Measurements from ENCODE around the gene FBN2.

Gene FBN2

DNA sequence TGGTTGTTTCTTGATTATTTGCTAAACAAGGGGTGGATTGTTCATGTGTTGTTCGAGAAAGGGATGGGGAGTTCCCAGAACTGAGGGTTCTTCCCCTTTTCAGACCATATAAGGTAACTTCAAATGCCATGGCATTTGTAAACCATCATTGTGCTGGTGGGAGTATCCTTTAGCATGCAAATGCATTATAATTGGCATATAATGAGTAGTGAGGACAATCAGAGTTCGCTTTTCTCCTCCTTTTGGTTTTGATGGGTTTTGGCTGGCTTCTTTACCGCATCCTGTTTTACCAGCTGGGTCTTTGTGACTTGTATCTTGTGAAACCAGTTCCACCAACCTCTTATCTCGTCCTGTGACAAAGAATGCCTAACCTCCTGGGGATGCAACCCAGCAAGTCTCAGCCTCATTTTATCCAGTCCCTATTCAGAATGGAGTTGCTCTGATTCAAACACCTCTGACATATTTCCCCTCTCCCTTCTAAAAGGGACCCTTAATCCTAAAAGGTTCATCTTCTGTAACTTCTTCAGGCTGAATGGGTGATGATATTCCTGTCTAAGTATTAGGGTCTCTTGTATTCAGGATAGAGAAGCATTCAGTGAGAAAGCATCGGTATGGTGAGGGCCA lies 8.7 kb upstream of the FBN2 start:
- H3K36me3 ChIP-seq (ENCODE audit: insufficient read depth, low read length): no peaks in the 10 kb centered on the region
- H3K9ac ChIP-seq (ENCODE audit: low read depth, low read length): no peak overlapping the region
- H3K27me3 ChIP-seq (ENCODE audit: insufficient read depth, low read length, poor library complexity): no peaks in the 10 kb centered on the region
- no peaks in the 10 kb centered on the region for H4K20me1 ChIP-seq (ENCODE audit: insufficient read depth, low read length)
- no peaks in the 10 kb centered on the region for H3K4me1 ChIP-seq (ENCODE audit: insufficient read depth, low read length)
- H3K4me2 ChIP-seq (ENCODE audit: insufficient read depth, low read length): no peak overlapping the region
- H2AFZ ChIP-seq (ENCODE audit: low read depth, low read length): no peak overlapping the region
- TF ChIP-seq, protein P1, sequence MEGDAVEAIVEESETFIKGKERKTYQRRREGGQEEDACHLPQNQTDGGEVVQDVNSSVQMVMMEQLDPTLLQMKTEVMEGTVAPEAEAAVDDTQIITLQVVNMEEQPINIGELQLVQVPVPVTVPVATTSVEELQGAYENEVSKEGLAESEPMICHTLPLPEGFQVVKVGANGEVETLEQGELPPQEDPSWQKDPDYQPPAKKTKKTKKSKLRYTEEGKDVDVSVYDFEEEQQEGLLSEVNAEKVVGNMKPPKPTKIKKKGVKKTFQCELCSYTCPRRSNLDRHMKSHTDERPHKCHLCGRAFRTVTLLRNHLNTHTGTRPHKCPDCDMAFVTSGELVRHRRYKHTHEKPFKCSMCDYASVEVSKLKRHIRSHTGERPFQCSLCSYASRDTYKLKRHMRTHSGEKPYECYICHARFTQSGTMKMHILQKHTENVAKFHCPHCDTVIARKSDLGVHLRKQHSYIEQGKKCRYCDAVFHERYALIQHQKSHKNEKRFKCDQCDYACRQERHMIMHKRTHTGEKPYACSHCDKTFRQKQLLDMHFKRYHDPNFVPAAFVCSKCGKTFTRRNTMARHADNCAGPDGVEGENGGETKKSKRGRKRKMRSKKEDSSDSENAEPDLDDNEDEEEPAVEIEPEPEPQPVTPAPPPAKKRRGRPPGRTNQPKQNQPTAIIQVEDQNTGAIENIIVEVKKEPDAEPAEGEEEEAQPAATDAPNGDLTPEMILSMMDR (IDR thresholded peaks at IDR 0.05; ENCODE audit: borderline replicate concordance, extremely low read depth, low read length, poor library complexity, severe bottlenecking): no peak
- no peak for TF ChIP-seq EZH2 (IDR thresholded peaks at IDR 0.05; ENCODE audit: borderline replicate concordance, low read depth, low read length, severe bottlenecking)
- no peaks in the 10 kb centered on the region for H3K79me2 ChIP-seq (ENCODE audit: insufficient read depth, low read length)
- no peak overlapping the region for H3K27ac ChIP-seq (ENCODE audit: low read length)
- H3K4me3 ChIP-seq (ENCODE audit: low read depth in 1 of 2, low read length in 2 of 2): no peak overlapping the region
- H3K9me3 ChIP-seq (ENCODE audit: insufficient read depth, low read length, severe bottlenecking): peaks cover 1% of the 10 kb centered on the region
- no peak for DNase-seq
- ATAC-seq (ENCODE audit: insufficient read depth, low read depth): no peak

DNA sequence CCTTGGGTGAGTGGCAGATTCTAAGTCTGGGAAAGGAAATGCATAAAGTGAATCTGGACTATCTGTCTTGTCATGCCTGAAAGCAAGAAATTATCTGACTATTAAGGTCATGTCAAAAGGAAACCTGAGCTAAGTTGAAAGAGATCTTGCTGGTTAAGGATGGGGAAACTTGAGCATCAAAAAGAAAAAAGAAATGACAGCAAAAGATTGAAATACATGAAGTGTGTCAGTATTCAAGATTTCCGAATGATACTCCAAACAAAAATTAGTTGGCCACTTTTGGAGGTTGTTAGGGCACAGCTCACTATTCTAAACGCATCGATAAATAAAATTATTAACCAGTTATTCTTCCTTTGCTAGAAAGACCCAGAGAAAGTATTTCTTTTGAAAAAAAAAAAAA lies 3.3 kb upstream of the FBN2 start:
- TF ChIP-seq, protein P1 (IDR thresholded peaks at IDR 0.05; ENCODE audit: borderline replicate concordance, extremely low read depth, low read length, poor library complexity, severe bottlenecking): no peak
- TF ChIP-seq EZH2 (IDR thresholded peaks at IDR 0.05; ENCODE audit: borderline replicate concordance, low read depth, low read length, severe bottlenecking): no peak
- Histone ChIP-seq H3K79me2 (ENCODE audit: insufficient read depth, low read length) (no peaks in the 10 kb centered on the region), H3K4me3 (ENCODE audit: low read depth in 1 of 2, low read length in 2 of 2) (no peak overlapping the region), H3K9ac (ENCODE audit: low read depth, low read length) (no peak overlapping the region), H3K4me1 (ENCODE audit: insufficient read depth, low read length) (no peaks in the 10 kb centered on the region), H4K20me1 (ENCODE audit: insufficient read depth, low read length) (no peaks in the 10 kb centered on the region), H3K9me3 (ENCODE audit: insufficient read depth, low read length, severe bottlenecking) (peaks cover 13% of the 10 kb centered on the region), H3K27me3 (ENCODE audit: insufficient read depth, low read length, poor library complexity) (no peaks in the 10 kb centered on the region), H3K36me3 (ENCODE audit: insufficient read depth, low read length) (no peaks in the 10 kb centered on the region), H3K27ac (ENCODE audit: low read length) (no peak overlapping the region), H3K4me2 (ENCODE audit: insufficient read depth, low read length) (no peak overlapping the region), H2AFZ (ENCODE audit: low read depth, low read length) (no peak overlapping the region)
- no peak for ATAC-seq (ENCODE audit: insufficient read depth, low read depth)
- DNase-seq: no peak

DNA sequence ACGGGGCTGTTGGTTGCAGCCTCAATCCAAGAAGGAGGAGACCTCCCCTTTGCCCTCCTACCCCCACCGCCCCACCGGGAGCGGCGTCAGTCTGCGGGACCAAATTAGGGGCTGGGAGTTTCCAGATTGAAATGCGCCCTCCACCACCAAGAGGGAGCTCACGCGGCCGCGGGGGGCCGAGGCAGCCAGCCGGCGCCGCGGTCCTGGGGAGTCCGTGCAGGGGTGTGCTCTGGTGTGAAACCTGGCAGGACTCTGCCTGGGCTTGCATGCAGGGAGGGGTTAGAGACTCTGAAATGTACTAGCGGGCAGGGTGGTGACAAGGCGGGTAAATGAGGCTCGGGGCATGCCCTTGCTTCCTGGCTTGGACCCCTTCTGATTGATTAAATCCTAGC lies 989 bp upstream of the FBN2 start:
- H3K36me3 ChIP-seq (ENCODE audit: insufficient read depth, low read length): no peaks in the 10 kb centered on the region
- DNase-seq (no peak), ATAC-seq (ENCODE audit: insufficient read depth, low read depth) (no peak)
- H3K27ac ChIP-seq (ENCODE audit: low read length): no peak overlapping the region
- no peaks in the 10 kb centered on the region for H3K4me1 ChIP-seq (ENCODE audit: insufficient read depth, low read length)
- H3K4me3 ChIP-seq (ENCODE audit: low read depth in 1 of 2, low read length in 2 of 2): no peak overlapping the region
- H3K9ac ChIP-seq (ENCODE audit: low read depth, low read length): no peak overlapping the region
- TF ChIP-seq, protein P1 (IDR thresholded peaks at IDR 0.05; ENCODE audit: borderline replicate concordance, extremely low read depth, low read length, poor library complexity, severe bottlenecking): no peak
- TF ChIP-seq EZH2 (IDR thresholded peaks at IDR 0.05; ENCODE audit: borderline replicate concordance, low read depth, low read length, severe bottlenecking): no peak
- H3K27me3 ChIP-seq (ENCODE audit: insufficient read depth, low read length, poor library complexity): no peaks in the 10 kb centered on the region
- no peaks in the 10 kb centered on the region for H4K20me1 ChIP-seq (ENCODE audit: insufficient read depth, low read length)
- H3K79me2 ChIP-seq (ENCODE audit: insufficient read depth, low read length): no peaks in the 10 kb centered on the region
- no peak overlapping the region for H2AFZ ChIP-seq (ENCODE audit: low read depth, low read length)
- H3K9me3 ChIP-seq (ENCODE audit: insufficient read depth, low read length, severe bottlenecking): peaks cover 13% of the 10 kb centered on the region
- H3K4me2 ChIP-seq (ENCODE audit: insufficient read depth, low read length): no peak overlapping the region

All from DND-41 (cell line).